Fibroblast of pulmonary artery (primary cell): ENCODE results near the gene PYGO2.
A peak's percentile ranks its signal among the peaks of the same experiment; 100 is the strongest.

Experiments used
- DNase-seq: peaks from one replicate; pipeline ENCODE4 v3.0.0-alpha.2; 2010; ENCODE audit warnings: low read depth
- H3K4me3 ChIP-seq: replicated peaks from 2 replicates; pipeline ENCODE4 v1.5.1; 2011; ENCODE audit warnings: low read depth, mild to moderate bottlenecking, control low read depth, low read length, moderate library complexity
- TF ChIP-seq, protein P1 (sequence below): IDR thresholded peaks from 2 replicates; pipeline ENCODE4 v1.5.1; 2011; ENCODE audit warnings: mild to moderate bottlenecking, control low read depth, low read length, inconsistent platforms; ENCODE audit errors: missing control alignments

PYGO2 gene

DNA sequence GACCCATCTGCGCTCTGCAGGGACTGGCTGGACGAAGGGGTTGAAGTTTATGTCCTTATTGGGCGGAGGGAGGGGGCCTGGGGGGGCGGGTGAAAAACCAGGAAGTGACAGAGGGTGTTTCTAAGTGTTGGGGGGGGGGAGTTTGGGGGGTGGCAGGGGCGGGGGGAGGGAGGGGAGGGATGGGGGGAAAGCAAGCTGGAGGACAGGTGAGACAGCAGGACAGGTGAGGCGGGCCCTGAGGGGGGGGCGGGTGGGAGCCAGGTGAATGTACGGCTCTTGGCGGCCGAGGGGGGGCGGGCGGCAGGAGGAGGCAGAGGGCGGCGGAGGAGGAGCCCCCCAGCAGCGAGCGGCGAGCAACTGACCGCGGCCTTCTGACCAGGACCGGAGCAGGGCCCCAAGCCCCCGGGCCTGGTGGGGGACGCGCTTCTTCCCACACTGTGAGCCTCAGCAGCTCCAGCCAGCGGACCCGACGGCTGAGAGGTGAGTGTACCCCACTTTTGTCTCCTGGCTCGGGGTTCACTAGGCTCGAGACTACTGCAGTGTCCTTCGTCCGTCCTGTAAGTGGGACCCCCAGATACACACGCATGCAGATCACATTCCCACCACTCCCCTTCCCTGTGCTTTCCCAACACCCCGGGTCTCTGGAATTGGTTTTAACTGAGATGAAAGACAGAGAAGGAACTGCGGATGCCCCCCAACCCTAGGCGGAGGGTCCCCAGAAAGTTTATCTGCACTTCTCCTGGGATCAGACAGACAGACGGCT is 41.1 kb upstream of the PYGO2 start, which contains the start of gene ZBTB7B:
TSS of gene ZBTB7B (plus strand) at position 339 of the 763 bp plus-strand sequence. CDS start 11,859 bp downstream, outside the sequence.
- no peak for DNase-seq
- TF ChIP-seq, protein P1, sequence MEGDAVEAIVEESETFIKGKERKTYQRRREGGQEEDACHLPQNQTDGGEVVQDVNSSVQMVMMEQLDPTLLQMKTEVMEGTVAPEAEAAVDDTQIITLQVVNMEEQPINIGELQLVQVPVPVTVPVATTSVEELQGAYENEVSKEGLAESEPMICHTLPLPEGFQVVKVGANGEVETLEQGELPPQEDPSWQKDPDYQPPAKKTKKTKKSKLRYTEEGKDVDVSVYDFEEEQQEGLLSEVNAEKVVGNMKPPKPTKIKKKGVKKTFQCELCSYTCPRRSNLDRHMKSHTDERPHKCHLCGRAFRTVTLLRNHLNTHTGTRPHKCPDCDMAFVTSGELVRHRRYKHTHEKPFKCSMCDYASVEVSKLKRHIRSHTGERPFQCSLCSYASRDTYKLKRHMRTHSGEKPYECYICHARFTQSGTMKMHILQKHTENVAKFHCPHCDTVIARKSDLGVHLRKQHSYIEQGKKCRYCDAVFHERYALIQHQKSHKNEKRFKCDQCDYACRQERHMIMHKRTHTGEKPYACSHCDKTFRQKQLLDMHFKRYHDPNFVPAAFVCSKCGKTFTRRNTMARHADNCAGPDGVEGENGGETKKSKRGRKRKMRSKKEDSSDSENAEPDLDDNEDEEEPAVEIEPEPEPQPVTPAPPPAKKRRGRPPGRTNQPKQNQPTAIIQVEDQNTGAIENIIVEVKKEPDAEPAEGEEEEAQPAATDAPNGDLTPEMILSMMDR, result no peak
- H3K4me3 ChIP-seq, result peak within 1 kb of the TSS; percentile 90

DNA sequence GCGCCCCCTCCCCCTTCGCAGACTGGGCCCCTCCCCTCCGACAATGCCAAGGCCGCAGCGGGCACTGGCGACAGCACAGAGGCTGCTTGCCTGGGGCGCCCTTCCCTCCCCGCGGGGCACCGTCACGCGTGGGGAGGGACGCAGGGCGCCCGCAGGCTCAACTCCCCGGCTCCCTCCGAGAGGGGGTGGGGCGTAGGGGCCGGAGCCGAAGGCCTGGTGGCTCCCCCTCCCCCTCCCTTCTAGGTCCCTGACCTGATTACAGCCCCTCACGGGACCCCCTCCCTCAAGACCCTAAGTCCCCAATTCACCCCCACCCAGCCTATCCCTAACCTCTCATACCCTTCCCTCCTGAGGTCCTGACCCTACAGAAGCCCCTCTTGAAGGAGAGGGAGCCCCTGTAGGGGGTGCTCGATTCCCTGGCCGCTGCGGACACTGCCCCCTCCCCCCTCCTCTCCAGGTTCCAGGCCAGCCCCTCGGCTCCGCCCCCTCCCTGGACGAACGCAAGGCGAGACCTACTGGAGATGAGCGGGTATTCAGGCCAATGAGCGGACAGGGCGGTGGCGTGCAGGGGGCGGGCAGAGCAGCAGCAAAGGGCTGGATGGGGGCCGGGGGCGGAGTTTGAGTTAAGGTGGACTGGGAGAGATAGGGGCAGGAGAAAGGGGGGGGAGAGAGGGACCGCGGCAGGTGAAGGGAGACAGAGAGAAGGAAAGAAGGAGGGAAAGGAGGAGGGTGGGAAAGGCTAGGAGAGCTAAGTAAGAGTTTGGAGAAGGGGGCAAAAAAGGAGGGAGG is 40.3 kb upstream of the PYGO2 start:
- peak overlapping the region; percentile 90 for H3K4me3 ChIP-seq
- TF ChIP-seq, protein P1, result peak; percentile 45
- DNase-seq, result peak; percentile 99

DNA sequence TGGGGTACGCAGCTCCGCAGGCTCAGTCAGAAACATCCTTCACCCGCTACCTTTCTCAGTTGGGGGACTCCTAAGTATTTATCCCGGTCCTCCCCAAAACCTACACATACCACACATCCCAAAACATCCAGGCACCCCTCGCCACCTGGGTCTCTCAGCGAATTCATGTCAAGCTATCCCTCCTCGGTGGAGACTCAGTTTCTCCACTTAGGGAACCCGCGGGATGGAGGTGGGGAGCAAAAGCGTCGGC is 39.8 kb upstream of the PYGO2 start:
- DNase-seq, result peak; percentile 27
- TF ChIP-seq, protein P1, result no peak
- H3K4me3 ChIP-seq, result peak overlapping the region; percentile 90

DNA sequence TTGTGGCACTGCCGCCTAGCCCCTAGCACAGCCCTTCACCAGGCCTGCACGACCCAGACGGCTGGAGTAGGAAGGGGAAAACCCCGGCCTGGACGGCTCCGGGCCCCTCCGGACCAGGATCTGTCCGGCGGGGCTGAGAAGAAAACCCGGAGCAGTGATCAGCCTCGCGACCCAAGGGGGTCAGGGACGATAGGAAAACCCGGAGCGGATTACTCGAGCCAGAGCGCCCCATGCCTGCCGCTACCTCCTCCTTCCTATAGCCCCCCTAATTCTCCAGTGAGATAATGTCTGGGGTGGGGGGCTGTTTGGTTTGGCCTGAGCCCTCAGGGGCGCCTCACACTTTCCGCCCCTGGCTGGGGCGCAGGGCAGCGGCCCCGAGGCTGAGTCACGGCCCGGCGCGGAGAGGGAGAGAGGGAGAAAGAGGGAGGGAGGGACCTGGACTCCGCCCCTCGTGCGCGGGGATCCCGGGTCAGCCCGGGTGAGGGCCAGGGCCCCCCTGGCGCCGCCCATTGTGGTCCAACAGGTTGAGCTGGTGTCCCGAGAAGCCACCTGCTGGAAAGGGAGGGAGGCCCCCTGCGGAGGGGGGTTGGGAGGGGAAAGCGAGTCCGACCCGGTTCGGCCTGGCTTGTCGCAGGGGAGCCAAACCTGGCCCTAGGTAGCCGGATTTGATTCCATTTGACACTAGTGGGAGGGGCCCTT is 39.3 kb upstream of the PYGO2 start:
- DNase-seq, result peak; percentile 83
- peak overlapping the region; percentile 90 for H3K4me3 ChIP-seq
- TF ChIP-seq, protein P1, result no peak

DNA sequence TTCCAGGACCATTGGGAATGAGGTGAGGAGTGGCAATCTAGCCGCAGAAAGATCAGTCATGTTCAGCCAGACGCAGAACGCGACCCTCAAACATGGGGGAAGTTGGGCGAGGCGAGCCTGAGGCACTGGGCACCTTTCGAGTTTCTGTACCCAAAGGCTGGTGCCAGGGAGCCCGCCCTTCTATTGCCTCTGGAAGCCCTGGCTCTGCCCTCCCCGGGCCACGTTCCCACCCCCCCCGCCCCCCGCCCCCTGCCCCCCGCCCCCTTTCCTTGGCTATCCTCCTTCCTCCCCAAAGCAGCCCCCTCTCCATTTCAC is 38.8 kb upstream of the PYGO2 start:
- DNase-seq, result no peak
- H3K4me3 ChIP-seq, result peak overlapping the region; percentile 90
- TF ChIP-seq, protein P1, result no peak

DNA sequence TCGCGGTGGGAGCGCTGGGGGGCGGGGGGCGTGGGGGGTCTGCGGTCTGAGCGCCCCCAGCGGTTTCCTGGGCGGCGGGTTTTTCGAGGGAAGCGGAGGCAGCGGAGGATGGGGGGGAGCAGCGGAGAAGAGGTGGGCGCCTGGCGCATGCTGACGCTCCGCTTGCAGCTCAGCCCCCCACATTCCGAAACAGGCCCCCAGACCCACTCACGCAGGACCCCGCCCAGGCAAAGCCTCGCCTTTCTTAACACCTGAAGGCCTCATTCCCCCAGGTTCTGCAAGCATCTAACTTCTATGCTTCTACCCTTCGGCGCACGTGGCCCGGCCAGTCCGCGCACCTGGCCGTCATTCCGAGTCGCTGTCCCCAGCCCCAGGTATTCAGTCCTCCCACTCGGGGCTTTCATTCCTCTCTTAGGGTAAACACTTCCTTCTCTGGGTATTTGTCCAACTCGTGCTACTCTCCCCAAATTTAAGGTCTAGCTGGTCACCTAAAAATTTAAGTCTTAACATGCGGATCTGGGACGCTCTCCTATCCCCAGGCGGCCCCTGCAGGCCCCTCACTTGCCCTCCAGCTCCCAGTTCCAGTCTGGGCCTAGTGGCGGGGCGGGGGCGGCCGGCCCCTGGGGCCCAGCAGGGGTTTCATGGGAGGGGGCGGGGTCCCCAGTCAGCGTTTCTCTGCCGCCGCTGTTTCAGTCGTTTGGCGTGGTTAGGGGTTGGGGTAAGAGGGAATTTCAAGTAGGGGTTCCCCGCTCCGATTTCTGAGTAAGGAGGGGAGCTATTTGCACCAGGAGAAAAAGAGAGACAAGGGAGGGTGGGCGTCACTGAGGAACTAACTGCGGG is 38.2 kb upstream of the PYGO2 start:
- TF ChIP-seq, protein P1, result no peak
- no peak for DNase-seq
- H3K4me3 ChIP-seq, result peak overlapping the region; percentile 90
